ENCODE results near the gene COL5A1.
"Not testable (repeated sequence)": the region's sequence is repeated elsewhere in the genome, so short reads cannot be mapped to it uniquely, and the experiment has no call there.

Gene COL5A1

DNA sequence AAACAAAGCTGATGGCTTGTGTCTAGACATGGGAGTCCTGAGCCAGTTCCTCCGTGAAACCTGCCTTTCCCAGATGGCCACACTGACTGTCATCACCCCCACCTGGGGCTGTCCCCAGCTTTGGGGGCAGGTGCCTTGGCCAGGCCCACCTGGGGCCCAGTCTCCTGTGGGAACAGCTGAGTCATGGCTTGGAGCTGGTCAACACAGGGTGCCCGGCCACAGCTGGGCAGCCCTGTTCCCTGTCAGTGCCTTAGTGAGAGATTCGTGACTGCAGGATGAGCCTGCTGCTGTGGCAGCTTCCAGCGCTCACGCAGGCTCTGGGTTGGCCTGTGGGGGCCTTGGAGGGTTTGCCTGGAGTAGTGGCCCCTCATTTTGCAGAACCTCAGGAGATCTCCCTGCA, 56.5 kb downstream of the COL5A1 start:
- H3K27me3 ChIP-seq (ENCODE audit: control insufficient read depth, insufficient read depth, low read length), result no peaks in the 10 kb centered on the region
- no peak overlapping the region for H3K4me3 ChIP-seq (ENCODE audit: low read length)
- H3K9me3 ChIP-seq (ENCODE audit: control insufficient read depth, low read length), result no peaks in the 10 kb centered on the region
- no peaks in the 10 kb centered on the region for H3K36me3 ChIP-seq (ENCODE audit: control insufficient read depth, insufficient read depth, low read length)
- H3K4me1 ChIP-seq (ENCODE audit: control insufficient read depth, insufficient read depth, low read length), result peaks cover 6% of the 10 kb centered on the region
- no peak overlapping the region for H3K9ac ChIP-seq (ENCODE audit: low read length)

DNA sequence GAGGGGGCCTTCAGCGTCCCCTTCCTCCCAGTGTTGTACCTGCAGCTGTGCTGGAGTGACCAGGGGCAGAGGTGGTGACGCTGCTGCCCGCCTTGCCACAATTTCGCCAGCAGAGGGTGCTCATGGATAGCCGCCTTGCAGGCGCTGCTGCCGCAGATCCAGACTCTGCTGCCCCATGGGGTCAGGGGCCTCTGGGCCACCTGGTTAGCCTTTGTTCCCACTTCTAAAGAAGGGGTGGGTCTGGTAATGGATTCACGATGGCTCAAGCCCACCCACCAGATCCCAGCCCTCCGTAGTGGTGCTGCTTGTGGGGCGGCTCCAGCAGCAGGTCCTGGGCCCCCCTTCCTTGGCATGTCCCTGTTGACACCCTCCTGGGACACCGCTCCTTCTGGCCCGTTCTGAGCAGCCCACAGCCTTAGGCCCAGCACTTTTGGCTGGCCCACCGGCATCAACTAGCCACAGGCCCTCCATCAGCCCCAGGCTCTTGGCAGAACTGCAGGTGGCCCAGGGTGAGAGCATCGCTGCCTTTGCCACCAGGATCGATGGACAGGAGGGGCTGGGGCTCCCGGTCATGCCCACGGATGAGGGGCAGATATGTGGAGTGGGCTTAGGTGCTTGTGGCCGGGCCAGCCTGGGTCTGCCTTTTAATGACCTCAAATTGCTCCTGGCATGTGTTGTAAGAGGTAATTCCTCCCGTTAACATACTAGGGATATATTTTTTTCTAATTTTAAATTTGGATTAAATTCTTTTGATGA, 57.2 kb downstream of the COL5A1 start:
- no peak overlapping the region for H3K9ac ChIP-seq (ENCODE audit: low read length)
- H3K27me3 ChIP-seq (ENCODE audit: control insufficient read depth, insufficient read depth, low read length), result no peaks in the 10 kb centered on the region
- no peaks in the 10 kb centered on the region for H3K36me3 ChIP-seq (ENCODE audit: control insufficient read depth, insufficient read depth, low read length)
- no peaks in the 10 kb centered on the region for H3K9me3 ChIP-seq (ENCODE audit: control insufficient read depth, low read length)
- no peak overlapping the region for H3K4me3 ChIP-seq (ENCODE audit: low read length)
- H3K4me1 ChIP-seq (ENCODE audit: control insufficient read depth, insufficient read depth, low read length), result peaks cover 9% of the 10 kb centered on the region

- Histone ChIP-seq H3K4me1 (ENCODE audit: control insufficient read depth, insufficient read depth, low read length) (peaks cover 9% of the 10 kb centered on the region), H3K9me3 (ENCODE audit: control insufficient read depth, low read length) (no peaks in the 10 kb centered on the region), H3K36me3 (ENCODE audit: control insufficient read depth, insufficient read depth, low read length) (no peaks in the 10 kb centered on the region), H3K27me3 (ENCODE audit: control insufficient read depth, insufficient read depth, low read length) (no peaks in the 10 kb centered on the region), H3K4me3 (ENCODE audit: low read length) (no peak overlapping the region), H3K9ac (ENCODE audit: low read length) (no peak overlapping the region)
Observed at GRCh38 chr9:134699343-134699740, 57.7 kb downstream of the COL5A1 start.

GRCh38 chr9:134700636-134701350, 59.2 kb downstream of the COL5A1 start:
- Histone ChIP-seq H3K4me1 (ENCODE audit: control insufficient read depth, insufficient read depth, low read length) (peaks cover 9% of the 10 kb centered on the region), H3K36me3 (ENCODE audit: control insufficient read depth, insufficient read depth, low read length) (no peaks in the 10 kb centered on the region), H3K9me3 (ENCODE audit: control insufficient read depth, low read length) (no peaks in the 10 kb centered on the region), H3K9ac (ENCODE audit: low read length) (no peak overlapping the region), H3K4me3 (ENCODE audit: low read length) (no peak overlapping the region), H3K27me3 (ENCODE audit: control insufficient read depth, insufficient read depth, low read length) (no peaks in the 10 kb centered on the region)

GRCh38 chr9:134701581-134702259, 60.1 kb downstream of the COL5A1 start:
- Histone ChIP-seq H3K9ac (ENCODE audit: low read length) (no peak overlapping the region), H3K36me3 (ENCODE audit: control insufficient read depth, insufficient read depth, low read length) (no peaks in the 10 kb centered on the region), H3K9me3 (ENCODE audit: control insufficient read depth, low read length) (no peaks in the 10 kb centered on the region), H3K4me3 (ENCODE audit: low read length) (no peak overlapping the region), H3K27me3 (ENCODE audit: control insufficient read depth, insufficient read depth, low read length) (no peaks in the 10 kb centered on the region), H3K4me1 (ENCODE audit: control insufficient read depth, insufficient read depth, low read length) (peaks cover 9% of the 10 kb centered on the region)

DNA sequence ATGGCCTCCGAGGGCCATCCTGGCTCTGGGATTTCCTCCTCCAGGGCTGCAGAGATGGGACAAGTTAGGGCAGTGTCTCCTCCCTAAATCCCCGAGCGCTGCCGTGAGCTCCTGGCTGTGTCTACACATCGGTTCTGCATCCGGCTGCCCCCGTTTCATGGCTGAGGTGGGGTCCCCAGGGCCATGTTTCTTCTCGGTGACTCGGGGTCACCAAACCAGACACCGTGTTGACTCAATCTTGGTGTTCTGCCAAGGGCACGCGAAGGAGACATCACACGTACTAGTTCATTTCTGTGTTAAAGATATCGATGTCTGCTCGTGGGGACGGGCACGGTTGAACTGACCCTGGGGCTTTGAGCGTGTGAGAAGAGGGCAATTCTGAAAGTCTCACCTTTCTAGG, 60.7 kb downstream of the COL5A1 start:
- Histone ChIP-seq H3K4me3 (ENCODE audit: low read length) (no peak overlapping the region), H3K27me3 (ENCODE audit: control insufficient read depth, insufficient read depth, low read length) (no peaks in the 10 kb centered on the region), H3K9ac (ENCODE audit: low read length) (no peak overlapping the region), H3K36me3 (ENCODE audit: control insufficient read depth, insufficient read depth, low read length) (no peaks in the 10 kb centered on the region), H3K9me3 (ENCODE audit: control insufficient read depth, low read length) (no peaks in the 10 kb centered on the region), H3K4me1 (ENCODE audit: control insufficient read depth, insufficient read depth, low read length) (peaks cover 9% of the 10 kb centered on the region)

- not testable (repeated sequence) for H3K9ac ChIP-seq (ENCODE audit: low read length); H3K9me3 ChIP-seq (ENCODE audit: control insufficient read depth, low read length); H3K36me3 ChIP-seq (ENCODE audit: control insufficient read depth, insufficient read depth, low read length); H3K27me3 ChIP-seq (ENCODE audit: control insufficient read depth, insufficient read depth, low read length); H3K4me3 ChIP-seq (ENCODE audit: low read length)
- peaks cover 17% of the 10 kb centered on the region for H3K4me1 ChIP-seq (ENCODE audit: control insufficient read depth, insufficient read depth, low read length)
Observed at GRCh38 chr9:134703730-134704114, 62.1 kb downstream of the COL5A1 start.

DNA sequence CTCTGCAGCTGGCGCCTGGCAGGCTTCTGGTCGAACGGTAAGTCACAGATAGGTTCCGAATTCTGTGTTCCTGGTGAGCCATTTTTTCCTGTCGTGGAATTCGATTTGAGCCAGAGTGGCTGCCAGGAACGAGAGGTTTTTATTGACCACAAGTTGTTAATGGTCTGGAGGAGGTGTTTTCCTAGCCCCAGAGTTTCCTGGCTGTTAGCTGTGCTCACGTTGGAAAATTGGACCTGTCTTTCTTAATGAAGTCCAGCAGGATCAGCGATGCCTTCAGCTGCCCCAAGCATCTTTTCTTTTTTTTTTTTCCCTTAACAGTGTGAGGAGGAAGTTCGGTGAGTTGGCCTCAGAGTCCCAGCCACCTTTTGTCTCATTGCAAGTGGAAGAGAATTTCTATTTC, 62.9 kb downstream of the COL5A1 start:
- H3K9ac ChIP-seq (ENCODE audit: low read length), result no peak overlapping the region
- peaks cover 15% of the 10 kb centered on the region for H3K4me1 ChIP-seq (ENCODE audit: control insufficient read depth, insufficient read depth, low read length)
- H3K36me3 ChIP-seq (ENCODE audit: control insufficient read depth, insufficient read depth, low read length), result no peaks in the 10 kb centered on the region
- H3K27me3 ChIP-seq (ENCODE audit: control insufficient read depth, insufficient read depth, low read length), result no peaks in the 10 kb centered on the region
- H3K4me3 ChIP-seq (ENCODE audit: low read length), result no peak overlapping the region
- H3K9me3 ChIP-seq (ENCODE audit: control insufficient read depth, low read length), result no peaks in the 10 kb centered on the region

DNA sequence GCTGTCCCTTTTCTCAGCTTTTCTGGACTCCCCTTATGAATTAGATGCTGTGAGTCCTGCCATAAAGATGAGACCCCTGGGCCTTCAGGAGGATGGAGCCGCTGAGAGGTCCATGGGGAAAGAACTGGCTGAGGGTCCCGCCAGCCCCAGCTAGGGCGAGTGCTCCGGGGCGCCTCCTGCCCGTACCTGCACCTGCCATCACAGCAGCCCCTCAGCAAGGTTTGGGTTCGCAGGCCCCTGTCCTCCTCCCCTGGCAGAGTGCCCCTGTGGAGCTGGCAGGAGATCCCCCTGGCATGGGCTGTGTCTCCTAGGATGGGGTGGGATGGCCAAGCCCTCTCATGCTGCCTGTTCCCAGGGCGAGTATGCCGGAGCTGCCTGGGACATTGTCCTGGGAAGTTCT, 64.2 kb downstream of the COL5A1 start:
- Histone ChIP-seq H3K9me3 (ENCODE audit: control insufficient read depth, low read length) (no peaks in the 10 kb centered on the region), H3K9ac (ENCODE audit: low read length) (no peak overlapping the region), H3K4me1 (ENCODE audit: control insufficient read depth, insufficient read depth, low read length) (peaks cover 15% of the 10 kb centered on the region), H3K27me3 (ENCODE audit: control insufficient read depth, insufficient read depth, low read length) (no peaks in the 10 kb centered on the region), H3K36me3 (ENCODE audit: control insufficient read depth, insufficient read depth, low read length) (no peaks in the 10 kb centered on the region), H3K4me3 (ENCODE audit: low read length) (no peak overlapping the region)

GRCh38 chr9:134706522-134706921, 64.9 kb downstream of the COL5A1 start:
- peaks cover 21% of the 10 kb centered on the region for H3K4me1 ChIP-seq (ENCODE audit: control insufficient read depth, insufficient read depth, low read length)
- peak overlapping the region; percentile 19 for H3K9ac ChIP-seq (ENCODE audit: low read length)
- no peaks in the 10 kb centered on the region for H3K36me3 ChIP-seq (ENCODE audit: control insufficient read depth, insufficient read depth, low read length)
- H3K4me3 ChIP-seq (ENCODE audit: low read length), result no peak overlapping the region
- H3K27me3 ChIP-seq (ENCODE audit: control insufficient read depth, insufficient read depth, low read length), result no peaks in the 10 kb centered on the region
- H3K9me3 ChIP-seq (ENCODE audit: control insufficient read depth, low read length), result no peaks in the 10 kb centered on the region

DNA sequence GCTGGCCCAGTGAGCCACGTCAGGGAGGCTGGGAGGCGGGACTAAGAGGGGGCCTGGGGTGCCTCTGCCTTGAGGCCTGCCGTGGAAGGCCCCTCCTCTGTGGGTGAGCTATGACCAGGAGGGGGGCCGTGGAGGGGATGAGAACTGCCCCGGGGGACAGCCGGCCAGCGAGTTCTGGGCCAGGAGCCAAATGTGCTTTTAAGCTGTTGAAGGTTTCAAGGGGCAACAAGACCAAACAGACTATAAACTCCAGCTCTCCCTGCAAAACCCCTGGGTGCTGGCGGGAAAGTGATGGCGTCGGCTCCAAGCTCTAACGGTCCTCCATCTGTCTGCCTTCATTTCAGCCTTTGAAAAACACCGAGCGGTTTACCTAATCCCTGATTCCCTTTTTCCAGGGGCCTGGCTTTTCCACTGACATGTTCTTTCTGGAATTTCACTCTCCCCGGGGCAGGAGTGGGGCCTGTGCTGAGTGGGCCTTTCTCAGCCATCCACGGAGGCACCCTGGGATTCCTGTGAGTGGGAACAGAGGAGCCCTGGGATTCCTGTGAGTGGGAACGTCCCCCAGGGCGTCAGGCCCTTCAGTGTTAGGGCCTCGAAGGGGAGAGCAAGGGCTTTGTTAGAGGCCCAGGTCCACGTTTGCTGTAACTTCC, 65.6 kb downstream of the COL5A1 start:
- Histone ChIP-seq H3K9me3 (ENCODE audit: control insufficient read depth, low read length) (no peaks in the 10 kb centered on the region), H3K4me3 (ENCODE audit: low read length) (no peak overlapping the region), H3K27me3 (ENCODE audit: control insufficient read depth, insufficient read depth, low read length) (no peaks in the 10 kb centered on the region), H3K36me3 (ENCODE audit: control insufficient read depth, insufficient read depth, low read length) (no peaks in the 10 kb centered on the region), H3K4me1 (ENCODE audit: control insufficient read depth, insufficient read depth, low read length) (peaks cover 22% of the 10 kb centered on the region), H3K9ac (ENCODE audit: low read length) (peak overlapping the region; percentile 50)

Measured in mucosa of stomach (tissue), 1 donor.